Measurements from ENCODE around the gene PHOSPHO1.

PHOSPHO1 gene

DNA sequence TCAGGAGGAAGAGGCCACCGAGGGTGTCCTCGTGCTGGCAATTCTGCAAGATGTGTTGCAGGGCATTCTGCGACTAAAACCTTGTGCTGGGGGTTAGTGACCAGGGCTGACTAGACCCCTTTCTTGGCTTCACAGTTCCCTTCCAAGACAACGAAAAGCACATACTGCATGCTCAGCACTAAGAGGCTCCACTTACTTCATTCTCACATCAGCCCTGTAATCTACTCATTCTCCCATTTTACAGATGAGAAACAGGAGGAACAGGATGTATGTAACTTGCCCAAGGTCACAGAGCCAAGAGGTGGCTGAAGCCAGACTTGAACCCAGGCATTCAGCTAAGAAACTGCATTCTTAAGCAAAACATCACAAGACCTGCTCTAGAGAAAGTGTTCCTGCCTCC is 5.3 kb upstream of the PHOSPHO1 start:
- no peak for DNase-seq (ENCODE audit: low read depth)
- no peak overlapping the region for H3K4me3 ChIP-seq (ENCODE audit: low read depth, low read length)
- TF ChIP-seq, protein P1, sequence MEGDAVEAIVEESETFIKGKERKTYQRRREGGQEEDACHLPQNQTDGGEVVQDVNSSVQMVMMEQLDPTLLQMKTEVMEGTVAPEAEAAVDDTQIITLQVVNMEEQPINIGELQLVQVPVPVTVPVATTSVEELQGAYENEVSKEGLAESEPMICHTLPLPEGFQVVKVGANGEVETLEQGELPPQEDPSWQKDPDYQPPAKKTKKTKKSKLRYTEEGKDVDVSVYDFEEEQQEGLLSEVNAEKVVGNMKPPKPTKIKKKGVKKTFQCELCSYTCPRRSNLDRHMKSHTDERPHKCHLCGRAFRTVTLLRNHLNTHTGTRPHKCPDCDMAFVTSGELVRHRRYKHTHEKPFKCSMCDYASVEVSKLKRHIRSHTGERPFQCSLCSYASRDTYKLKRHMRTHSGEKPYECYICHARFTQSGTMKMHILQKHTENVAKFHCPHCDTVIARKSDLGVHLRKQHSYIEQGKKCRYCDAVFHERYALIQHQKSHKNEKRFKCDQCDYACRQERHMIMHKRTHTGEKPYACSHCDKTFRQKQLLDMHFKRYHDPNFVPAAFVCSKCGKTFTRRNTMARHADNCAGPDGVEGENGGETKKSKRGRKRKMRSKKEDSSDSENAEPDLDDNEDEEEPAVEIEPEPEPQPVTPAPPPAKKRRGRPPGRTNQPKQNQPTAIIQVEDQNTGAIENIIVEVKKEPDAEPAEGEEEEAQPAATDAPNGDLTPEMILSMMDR (IDR thresholded peaks at IDR 0.05; ENCODE audit: low read depth, low read length, missing control alignments): no peak
- in situ Hi-C loops (cut with HindIII; ENCODE audit: low sequenced_read_pairs): no loop called here

DNA sequence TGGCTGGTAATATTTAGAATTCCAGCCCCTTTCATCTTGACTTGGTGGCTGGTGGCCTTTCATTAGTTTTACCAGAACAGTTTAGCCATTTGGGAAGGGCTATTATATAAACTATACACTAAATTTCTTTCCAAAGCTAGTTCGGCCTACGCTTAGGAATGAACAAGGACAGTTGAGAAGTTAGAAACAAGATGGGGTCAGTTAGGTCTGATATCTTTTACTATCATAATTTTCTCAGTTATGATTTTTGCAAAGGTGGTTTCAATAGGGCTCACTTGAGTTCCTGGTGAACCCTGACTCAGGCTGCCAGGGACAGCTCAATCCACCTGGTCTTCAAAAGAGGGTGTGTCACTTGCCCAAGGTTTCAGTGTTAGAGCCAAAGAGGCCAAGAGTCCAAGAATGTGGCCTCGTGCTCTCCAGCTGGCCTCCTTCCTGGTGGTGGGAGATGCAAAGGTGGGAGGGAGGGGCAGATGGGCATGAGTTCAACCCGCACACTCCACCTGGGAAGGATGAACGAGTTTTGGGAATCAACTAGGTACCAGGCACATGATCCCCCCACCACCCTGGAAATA is 4.0 kb upstream of the PHOSPHO1 start:
- TF ChIP-seq, protein P1 (IDR thresholded peaks at IDR 0.05; ENCODE audit: low read depth, low read length, missing control alignments): no peak
- in situ Hi-C loops (cut with HindIII; ENCODE audit: low sequenced_read_pairs): no loop called here
- no peak overlapping the region for H3K4me3 ChIP-seq (ENCODE audit: low read depth, low read length)
- DNase-seq (ENCODE audit: low read depth): no peak

DNA sequence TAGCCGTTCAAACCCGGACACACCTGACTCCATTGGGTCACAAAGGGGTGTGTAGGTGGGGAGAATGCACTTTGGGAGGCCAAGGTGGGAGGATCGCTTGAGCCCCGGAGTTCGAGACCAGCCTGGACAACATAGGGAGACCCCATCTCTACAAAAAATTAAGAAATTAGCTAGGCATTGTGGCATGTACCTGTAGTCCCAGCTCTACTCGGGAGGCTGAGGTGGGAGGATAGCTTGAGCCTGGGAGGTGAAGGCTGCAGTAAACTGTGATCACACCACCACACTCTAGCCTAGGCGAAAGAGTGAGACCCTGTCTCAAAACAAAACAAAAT is 942 bp upstream of the PHOSPHO1 start:
- in situ Hi-C loops (cut with HindIII; ENCODE audit: low sequenced_read_pairs): no loop called here
- no peak overlapping the region for H3K4me3 ChIP-seq (ENCODE audit: low read depth, low read length)
- TF ChIP-seq, protein P1 (IDR thresholded peaks at IDR 0.05; ENCODE audit: low read depth, low read length, missing control alignments): no peak
- DNase-seq (ENCODE audit: low read depth): no peak

DNA sequence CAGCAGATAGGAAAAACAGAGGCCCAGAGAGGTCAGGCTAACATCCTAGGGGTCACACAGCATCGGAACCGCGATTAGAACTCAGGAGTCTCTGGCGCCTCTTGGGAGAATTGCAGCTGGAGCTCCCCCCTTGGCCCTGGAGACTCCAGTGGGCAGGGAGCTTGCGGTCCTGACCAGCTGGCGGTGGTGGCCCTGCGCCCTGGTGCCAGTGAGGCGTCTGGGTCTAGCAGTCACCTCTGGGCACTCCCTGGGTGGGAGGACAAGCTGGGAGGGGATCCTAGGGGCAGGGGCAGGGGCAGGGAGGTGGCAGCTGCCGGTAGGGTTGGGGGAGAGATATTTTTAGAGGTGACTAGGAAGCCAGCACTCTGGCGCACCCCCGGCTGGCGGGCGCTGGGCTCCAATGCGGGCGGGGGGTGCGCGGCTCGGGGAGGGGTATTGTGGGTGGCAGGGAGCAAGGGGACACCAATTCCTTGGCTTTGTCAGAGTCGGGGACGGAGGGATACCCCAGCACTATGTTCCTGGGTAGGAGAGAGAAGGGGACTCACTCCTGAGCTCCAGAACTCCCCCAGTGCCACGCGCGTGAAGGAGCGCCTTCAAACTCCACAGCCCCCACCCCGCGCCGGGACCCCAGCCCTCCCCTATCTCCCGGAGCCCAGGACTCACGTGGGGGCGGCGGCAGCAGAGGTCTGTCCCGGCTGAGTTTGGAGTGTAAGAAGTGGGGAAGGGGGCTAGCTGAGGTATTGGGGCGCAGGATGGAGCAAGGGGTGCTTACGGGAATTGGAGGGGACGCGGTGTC is 584 bp downstream of the PHOSPHO1 start:
- H3K4me3 ChIP-seq (ENCODE audit: low read depth, low read length): peak overlapping the region; percentile 69
- DNase-seq (ENCODE audit: low read depth): no peak
- in situ Hi-C loops (cut with HindIII; ENCODE audit: low sequenced_read_pairs): loop anchor here (5.0 kb wide), 1 partner anchor 57 kb away; no protein-coding TSS in a partner anchor
- TF ChIP-seq, protein P1 (IDR thresholded peaks at IDR 0.05; ENCODE audit: low read depth, low read length, missing control alignments): no peak

DNA sequence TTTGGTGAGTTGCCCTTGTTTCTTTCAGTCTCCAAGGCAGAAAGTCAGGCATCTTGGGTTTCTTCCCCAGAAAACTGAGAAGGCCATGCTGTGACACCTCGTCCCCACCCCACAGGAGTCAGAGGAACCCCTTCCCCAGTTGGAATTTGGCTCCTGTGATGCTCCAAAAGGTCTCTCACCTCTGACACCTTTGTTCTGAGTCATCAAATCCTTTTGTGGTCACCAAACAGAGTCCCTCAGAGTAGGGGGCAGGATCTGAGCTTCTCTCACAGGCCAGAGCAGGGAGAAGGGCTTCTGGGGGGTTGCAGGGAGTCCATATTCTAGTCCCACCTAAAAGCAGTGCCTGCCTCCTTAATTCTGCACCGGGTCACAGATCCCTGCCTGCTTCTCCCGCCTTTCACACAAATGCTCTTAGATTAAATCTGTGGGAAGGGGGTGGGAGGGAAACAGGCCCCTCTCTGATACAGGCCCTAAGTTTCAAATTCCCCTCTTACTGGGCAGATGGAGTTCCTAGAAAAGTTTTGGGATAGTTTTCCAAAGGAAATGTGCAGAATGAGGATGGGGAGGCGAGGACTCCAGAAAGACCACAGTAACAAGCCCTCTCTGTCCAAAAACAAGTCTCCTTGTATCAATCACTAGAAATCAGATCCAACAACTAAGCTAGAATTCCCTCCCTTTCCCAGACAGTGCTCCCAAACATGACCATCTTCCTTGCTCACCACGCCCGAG is 1.3 kb downstream of the PHOSPHO1 start:
- in situ Hi-C loops (cut with HindIII; ENCODE audit: low sequenced_read_pairs): loop anchor here (5.0 kb wide), 1 partner anchor 58 kb away; no protein-coding TSS in a partner anchor
- DNase-seq (ENCODE audit: low read depth): no peak
- no peak overlapping the region for H3K4me3 ChIP-seq (ENCODE audit: low read depth, low read length)
- TF ChIP-seq, protein P1 (IDR thresholded peaks at IDR 0.05; ENCODE audit: low read depth, low read length, missing control alignments): no peak

DNA sequence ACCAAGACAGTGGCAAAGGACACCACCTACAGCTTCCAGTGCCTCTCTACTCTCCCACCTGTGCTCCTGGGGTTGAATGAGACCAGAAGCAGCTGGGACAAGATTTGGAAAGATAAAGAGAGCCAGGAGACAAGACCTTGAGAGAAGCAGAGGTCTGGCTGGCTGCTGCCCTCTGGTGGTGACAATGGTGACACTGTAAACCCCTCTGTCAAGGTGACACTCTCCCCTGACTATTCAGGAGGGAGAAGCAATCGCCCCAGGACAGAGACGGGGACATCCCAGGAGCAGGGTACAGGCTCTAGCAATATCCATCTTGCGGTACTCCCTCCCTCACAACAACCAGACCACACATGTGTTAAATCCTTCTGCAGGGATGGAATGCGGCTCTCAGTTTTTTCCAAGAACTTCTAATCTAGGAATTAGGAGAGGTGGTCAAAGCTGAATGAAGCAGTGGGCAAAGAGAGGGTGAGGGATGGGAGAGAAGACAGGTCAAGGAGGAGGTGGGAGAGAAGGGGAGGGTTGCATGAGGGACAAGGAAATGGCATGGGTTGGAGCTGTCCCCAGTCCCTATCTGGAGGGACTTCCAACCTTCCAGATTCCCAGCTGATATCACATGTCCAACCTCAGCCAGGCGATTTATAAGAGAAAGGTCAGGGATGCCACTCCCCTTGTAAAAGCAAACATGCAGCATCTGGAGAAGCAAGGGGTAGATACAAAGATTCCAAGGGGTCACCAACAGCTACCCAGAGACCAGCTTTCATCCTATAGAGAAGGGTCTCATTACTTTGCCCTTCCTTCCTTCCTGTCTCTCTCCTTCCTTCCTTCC is 2.9 kb downstream of the PHOSPHO1 start:
- no peak overlapping the region for H3K4me3 ChIP-seq (ENCODE audit: low read depth, low read length)
- TF ChIP-seq, protein P1 (IDR thresholded peaks at IDR 0.05; ENCODE audit: low read depth, low read length, missing control alignments): peak; percentile 87
- in situ Hi-C loops (cut with HindIII; ENCODE audit: low sequenced_read_pairs): loop anchor here (5.0 kb wide), 1 partner anchor 60 kb away; no protein-coding TSS in a partner anchor
- peak; percentile 22 for DNase-seq (ENCODE audit: low read depth)

Data from astrocyte of the cerebellum (primary cell).